Dermis microvascular lymphatic vessel endothelial cell (primary cell): Measurements from ENCODE around the gene HRG. TPM values are rescaled to one million over a fixed set of nuclear protein-coding genes. Genes with fewer than 3 reads are reported as not detected.

Experiments used
- DNase-seq, 2 donors: peaks; one replicate each; pipeline versions ENCODE4 v3.0.0 to v3.0.0-alpha.2; 2010; ENCODE audit warnings: low read depth in 2 of 2
- total RNA-seq: library from RNA; depleted of rRNA; stranded (reverse); fragments of >200 nt; gene quantifications from 2 replicates; pipeline ENCODE4 v1.2.1, GENCODE V29; 2014

The HRG gene
- total RNA-seq, 1 donor from 2014 or later: not detected

DNA sequence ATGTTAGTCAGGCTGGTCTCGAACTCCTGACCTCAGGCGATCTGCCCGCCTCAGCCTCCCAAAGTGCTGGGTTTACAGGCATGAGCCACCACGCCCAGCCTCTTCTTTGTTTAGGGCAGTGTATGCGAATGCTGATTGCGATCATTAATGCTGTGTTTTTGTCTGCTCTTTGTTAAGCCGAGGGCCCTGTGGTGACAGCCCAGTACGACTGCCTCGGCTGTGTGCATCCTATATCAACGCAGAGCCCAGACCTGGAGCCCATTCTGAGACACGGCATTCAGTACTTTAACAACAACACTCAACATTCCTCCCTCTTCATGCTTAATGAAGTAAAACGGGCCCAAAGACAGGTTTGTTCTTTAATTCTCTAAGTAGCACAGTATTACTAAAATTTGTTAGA lies 59.1 kb downstream of the HRG start:
- no peak for DNase-seq

Other genes with a start within 250 kb of the HRG start
- 0.77 and 0.89 TPM in 2 replicates for gene CRYGS, start 121.6 kb upstream of the HRG start, total RNA-seq
- 16.2 and 17.4 TPM in 2 replicates for gene TBCCD1, start 98.7 kb upstream of the HRG start, total RNA-seq
- gene DNAJB11, start 95.3 kb upstream of the HRG start, total RNA-seq: 38.3 and 38.9 TPM in 2 replicates
- gene AHSG, start 53.0 kb upstream of the HRG start, total RNA-seq: under 0.01 TPM in 1 of 2 replicates, not detected in the other
- not detected in 2 replicates for gene FETUB, start 25.6 kb upstream of the HRG start, total RNA-seq
- gene KNG1, start 51.3 kb downstream of the HRG start, total RNA-seq: not detected in 2 replicates
- 329 and 384 TPM in 2 replicates for gene EIF4A2, start 117.6 kb downstream of the HRG start, total RNA-seq
- gene RFC4, start 140.5 kb downstream of the HRG start, total RNA-seq: 12.5 and 22.1 TPM in 2 replicates
- gene ADIPOQ, start 176.7 kb downstream of the HRG start, total RNA-seq: not detected in 2 replicates